ENCODE results near the gene GLT1D1.
A peak's percentile ranks its signal among the peaks of the same experiment; 100 is the strongest.
"Not testable (repeated sequence)": the region's sequence is repeated elsewhere in the genome, so short reads cannot be mapped to it uniquely, and the experiment has no call there.

The GLT1D1 gene

GRCh38 chr12:128851429-128851828 lies 1.8 kb upstream of the GLT1D1 start:
- not testable (repeated sequence) for H3K36me3 ChIP-seq (ENCODE audit: insufficient read depth, low read length); H2AFZ ChIP-seq (ENCODE audit: low read depth, low read length); H3K9me3 ChIP-seq (ENCODE audit: low read length); H3K4me3 ChIP-seq (ENCODE audit: low read length); H3K4me1 ChIP-seq (ENCODE audit: insufficient read depth, low read length); H3K27me3 ChIP-seq (ENCODE audit: insufficient read depth, low read length)

GRCh38 chr12:128852026-128852698 lies 1.1 kb upstream of the GLT1D1 start:
- Histone ChIP-seq H2AFZ (ENCODE audit: low read depth, low read length) (no peak overlapping the region), H3K36me3 (ENCODE audit: insufficient read depth, low read length) (no peaks in the 10 kb centered on the region), H3K4me3 (ENCODE audit: low read length) (no peak overlapping the region), H3K4me1 (ENCODE audit: insufficient read depth, low read length) (no peaks in the 10 kb centered on the region), H3K27me3 (ENCODE audit: insufficient read depth, low read length) (peaks cover 9% of the 10 kb centered on the region), H3K9me3 (ENCODE audit: low read length) (peaks cover 4% of the 10 kb centered on the region)

- Histone ChIP-seq H3K9me3 (ENCODE audit: low read length) (peaks cover 4% of the 10 kb centered on the region), H2AFZ (ENCODE audit: low read depth, low read length) (peak overlapping the region; percentile 80), H3K4me3 (ENCODE audit: low read length) (peak overlapping the region; percentile 47), H3K27me3 (ENCODE audit: insufficient read depth, low read length) (peaks cover 9% of the 10 kb centered on the region), H3K4me1 (ENCODE audit: insufficient read depth, low read length) (no peaks in the 10 kb centered on the region), H3K36me3 (ENCODE audit: insufficient read depth, low read length) (no peaks in the 10 kb centered on the region)
These were observed 421 bp downstream of the GLT1D1 start for GRCh38 chr12:128853600-128854197.

- no peaks in the 10 kb centered on the region for H3K4me1 ChIP-seq (ENCODE audit: insufficient read depth, low read length)
- H3K9me3 ChIP-seq (ENCODE audit: low read length): peaks cover 4% of the 10 kb centered on the region
- no peak overlapping the region for H2AFZ ChIP-seq (ENCODE audit: low read depth, low read length)
- no peaks in the 10 kb centered on the region for H3K36me3 ChIP-seq (ENCODE audit: insufficient read depth, low read length)
- H3K27me3 ChIP-seq (ENCODE audit: insufficient read depth, low read length): peaks cover 9% of the 10 kb centered on the region
- no peak overlapping the region for H3K4me3 ChIP-seq (ENCODE audit: low read length)
These were observed 2.9 kb downstream of the GLT1D1 start for GRCh38 chr12:128856035-128856790.

- Histone ChIP-seq H3K9me3 (ENCODE audit: low read length) (peaks cover 4% of the 10 kb centered on the region), H3K4me3 (ENCODE audit: low read length) (no peak overlapping the region), H3K27me3 (ENCODE audit: insufficient read depth, low read length) (peaks cover 9% of the 10 kb centered on the region), H3K36me3 (ENCODE audit: insufficient read depth, low read length) (no peaks in the 10 kb centered on the region), H3K4me1 (ENCODE audit: insufficient read depth, low read length) (no peaks in the 10 kb centered on the region), H2AFZ (ENCODE audit: low read depth, low read length) (no peak overlapping the region)
These were observed 3.5 kb downstream of the GLT1D1 start for GRCh38 chr12:128856791-128857078.

GRCh38 chr12:128857133-128857763 lies 4.0 kb downstream of the GLT1D1 start:
- H2AFZ ChIP-seq (ENCODE audit: low read depth, low read length): no peak overlapping the region
- no peak overlapping the region for H3K4me3 ChIP-seq (ENCODE audit: low read length)
- peaks cover 8% of the 10 kb centered on the region for H3K27me3 ChIP-seq (ENCODE audit: insufficient read depth, low read length)
- H3K9me3 ChIP-seq (ENCODE audit: low read length): peaks cover 4% of the 10 kb centered on the region
- H3K4me1 ChIP-seq (ENCODE audit: insufficient read depth, low read length): no peaks in the 10 kb centered on the region
- H3K36me3 ChIP-seq (ENCODE audit: insufficient read depth, low read length): no peaks in the 10 kb centered on the region

GRCh38 chr12:128859311-128859710 lies 6.0 kb downstream of the GLT1D1 start:
- H3K4me3 ChIP-seq (ENCODE audit: low read length): no peak overlapping the region

GRCh38 chr12:128861226-128862016 lies 8.1 kb downstream of the GLT1D1 start:
- Histone ChIP-seq H3K9me3 (ENCODE audit: low read length) (no peaks in the 10 kb centered on the region), H3K4me1 (ENCODE audit: insufficient read depth, low read length) (no peaks in the 10 kb centered on the region), H3K36me3 (ENCODE audit: insufficient read depth, low read length) (no peaks in the 10 kb centered on the region), H3K4me3 (ENCODE audit: low read length) (no peak overlapping the region), H2AFZ (ENCODE audit: low read depth, low read length) (no peak overlapping the region), H3K27me3 (ENCODE audit: insufficient read depth, low read length) (no peaks in the 10 kb centered on the region)

More at GRCh38 chr12:128859311-128859710, 6.0 kb downstream of the GLT1D1 start:
- Histone ChIP-seq H3K4me1 (ENCODE audit: insufficient read depth, low read length) (no peaks in the 10 kb centered on the region), H2AFZ (ENCODE audit: low read depth, low read length) (no peak overlapping the region), H3K9me3 (ENCODE audit: low read length) (no peaks in the 10 kb centered on the region), H3K36me3 (ENCODE audit: insufficient read depth, low read length) (no peaks in the 10 kb centered on the region), H3K27me3 (ENCODE audit: insufficient read depth, low read length) (no peaks in the 10 kb centered on the region)

- Histone ChIP-seq H3K4me3 (ENCODE audit: low read length) (no peak overlapping the region), H3K27me3 (ENCODE audit: insufficient read depth, low read length) (no peaks in the 10 kb centered on the region), H3K4me1 (ENCODE audit: insufficient read depth, low read length) (no peaks in the 10 kb centered on the region), H2AFZ (ENCODE audit: low read depth, low read length) (no peak overlapping the region), H3K9me3 (ENCODE audit: low read length) (no peaks in the 10 kb centered on the region), H3K36me3 (ENCODE audit: insufficient read depth, low read length) (no peaks in the 10 kb centered on the region)
These were observed 10.7 kb downstream of the GLT1D1 start for GRCh38 chr12:128863957-128864356.

GRCh38 chr12:128864516-128865186 lies 11.4 kb downstream of the GLT1D1 start:
- H3K4me3 ChIP-seq (ENCODE audit: low read length): no peak overlapping the region
- H3K36me3 ChIP-seq (ENCODE audit: insufficient read depth, low read length): no peaks in the 10 kb centered on the region
- H2AFZ ChIP-seq (ENCODE audit: low read depth, low read length): no peak overlapping the region
- H3K9me3 ChIP-seq (ENCODE audit: low read length): no peaks in the 10 kb centered on the region
- H3K4me1 ChIP-seq (ENCODE audit: insufficient read depth, low read length): no peaks in the 10 kb centered on the region
- H3K27me3 ChIP-seq (ENCODE audit: insufficient read depth, low read length): no peaks in the 10 kb centered on the region

GRCh38 chr12:128867466-128867865 lies 14.2 kb downstream of the GLT1D1 start:
- Histone ChIP-seq H3K9me3 (ENCODE audit: low read length) (no peaks in the 10 kb centered on the region), H2AFZ (ENCODE audit: low read depth, low read length) (no peak overlapping the region), H3K4me3 (ENCODE audit: low read length) (no peak overlapping the region), H3K36me3 (ENCODE audit: insufficient read depth, low read length) (no peaks in the 10 kb centered on the region), H3K4me1 (ENCODE audit: insufficient read depth, low read length) (no peaks in the 10 kb centered on the region), H3K27me3 (ENCODE audit: insufficient read depth, low read length) (no peaks in the 10 kb centered on the region)

GRCh38 chr12:128871516-128871892 lies 18.2 kb downstream of the GLT1D1 start:
- no peaks in the 10 kb centered on the region for H3K27me3 ChIP-seq (ENCODE audit: insufficient read depth, low read length)
- H3K9me3 ChIP-seq (ENCODE audit: low read length): no peaks in the 10 kb centered on the region
- H2AFZ ChIP-seq (ENCODE audit: low read depth, low read length): no peak overlapping the region
- H3K4me1 ChIP-seq (ENCODE audit: insufficient read depth, low read length): no peaks in the 10 kb centered on the region
- no peak overlapping the region for H3K4me3 ChIP-seq (ENCODE audit: low read length)
- H3K36me3 ChIP-seq (ENCODE audit: insufficient read depth, low read length): no peaks in the 10 kb centered on the region

Data from neuron (in vitro differentiated cells).